Activated CD8-positive, alpha-beta T cell treated with anti-CD3 and anti-CD28 coated beads for 36 hours (primary cell): ENCODE data around the gene VTI1A. TPM values are rescaled to one million over a fixed set of nuclear protein-coding genes. Genes with fewer than 3 reads are reported as not detected.
"Not testable (repeated sequence)": the region's sequence is repeated elsewhere in the genome, so short reads cannot be mapped to it uniquely, and the experiment has no call there.

Experiments used
- ATAC-seq: fragments of 200-7000 bp; cut with Tn5 transposase; one replicate; pipeline ENCODE4 v1.10.0; 2021; ENCODE audit warnings: mild to moderate bottlenecking, moderate library complexity
- CTCF ChIA-PET: fragments of 350-600 bp; sonication (Branson Sonifier 250); formaldehyde crosslinking; loops from one replicate; lab custom pipeline; 2021; ENCODE audit warnings: antibody characterized with exemption; lab: Charles Lee
- POLR2A ChIA-PET: fragments of 350-600 bp; sonication (Branson Sonifier 250); formaldehyde crosslinking; loops from one replicate; lab custom pipeline; 2021; ENCODE audit warnings: antibody characterized with exemption; lab: Charles Lee
- DNase-seq: peaks from one replicate; pipeline ENCODE4 v3.0.0-alpha.2; 2020
- H3K27ac Mint-ChIP-seq: one replicate; pipeline ENCODE4 v1.8.0; 2021; ENCODE audit warnings: mild to moderate bottlenecking, mixed read lengths
- H3K27me3 Mint-ChIP-seq: one replicate; pipeline ENCODE4 v1.8.0; 2021; ENCODE audit warnings: mixed read lengths
- H3K36me3 Mint-ChIP-seq: one replicate; pipeline ENCODE4 v1.8.0; 2021; ENCODE audit warnings: low read depth, mixed read lengths
- H3K4me1 Mint-ChIP-seq: one replicate; pipeline ENCODE4 v1.8.0; 2021; ENCODE audit warnings: low read depth, mixed read lengths
- H3K4me3 Mint-ChIP-seq: one replicate; pipeline ENCODE4 v1.8.0; 2021; ENCODE audit warnings: mild to moderate bottlenecking, moderate library complexity, mixed read lengths
- H3K9me3 Mint-ChIP-seq: one replicate; pipeline ENCODE4 v1.8.0; 2021; ENCODE audit warnings: mixed read lengths
- CTCF ChIP-seq: fragments of 200-600 bp; IDR thresholded peaks from one replicate; pipeline ENCODE4 v1.8.0; 2022; ENCODE audit warnings: antibody characterized with exemption, mild to moderate bottlenecking
- intact Hi-C: fragments of 100-400 bp; cut with micrococcal nuclease; formaldehyde crosslinking; loops from one replicate; pipeline ENCODE4 v1.10.0; 2022
- total RNA-seq, 2 experiments: library from RNA; stranded (reverse); gene quantifications; one replicate each; pipeline ENCODE4 v1.2.3, GENCODE V29; 2021

VTI1A gene
- total RNA-seq, 2 experiments from 2014 or later: 29.4 to 30.0 TPM

GRCh38 chr10:112492736-112493135 lies 45.7 kb downstream of the VTI1A start:
- TF ChIP-seq CTCF: no peak
- intact Hi-C loops: no loop called here
- H3K9me3 Mint-ChIP-seq: no peaks in the 10 kb centered on the region
- ChIA-PET POLR2A (no interaction called here), CTCF (no interaction called here)
- DNase-seq (no peak), ATAC-seq (no peak)
- H3K4me1 Mint-ChIP-seq: peaks cover 15% of the 10 kb centered on the region
- H3K4me3 Mint-ChIP-seq: no peak overlapping the region
- H3K36me3 Mint-ChIP-seq: peaks cover 1% of the 10 kb centered on the region
- H3K27ac Mint-ChIP-seq: no peak overlapping the region
- no peaks in the 10 kb centered on the region for H3K27me3 Mint-ChIP-seq

- Mint-ChIP-seq H3K27ac (no peak overlapping the region), H3K36me3 (peaks cover 9% of the 10 kb centered on the region), H3K4me3 (no peak overlapping the region), H3K4me1 (peaks cover 6% of the 10 kb centered on the region), H3K27me3 (no peaks in the 10 kb centered on the region), H3K9me3 (no peaks in the 10 kb centered on the region)
- ChIA-PET POLR2A (no interaction called here), CTCF (interaction anchor here (1.4 kb wide), 1 partner anchor 22 kb away, joined by 4 read pairs; no protein-coding TSS in a partner anchor)
- TF ChIP-seq CTCF: no peak
- no peak for DNase-seq
- no peak for ATAC-seq
- intact Hi-C loops: no loop called here
Measured at GRCh38 chr10:112497347-112497950, 50.4 kb downstream of the VTI1A start.

GRCh38 chr10:112498806-112499205 lies 51.8 kb downstream of the VTI1A start:
- POLR2A ChIA-PET: no interaction called here
- Mint-ChIP-seq H3K27me3 (no peaks in the 10 kb centered on the region), H3K4me3 (no peak overlapping the region)

GRCh38 chr10:112499985-112500384 lies 53.0 kb downstream of the VTI1A start:
- H3K4me3 Mint-ChIP-seq, ATAC-seq, DNase-seq, H3K4me1 Mint-ChIP-seq, POLR2A ChIA-PET, H3K9me3 Mint-ChIP-seq, H3K27ac Mint-ChIP-seq, H3K36me3 Mint-ChIP-seq, intact Hi-C loops, H3K27me3 Mint-ChIP-seq: not testable (repeated sequence)
- CTCF ChIA-PET: interaction anchor here (1.5 to 2.7 kb wide), 2 partner anchors 8 to 28 kb away, joined by 4 to 11 read pairs; no protein-coding TSS in a partner anchor

More at GRCh38 chr10:112498806-112499205, 51.8 kb downstream of the VTI1A start:
- Mint-ChIP-seq H3K27ac (no peak overlapping the region), H3K4me1 (peaks cover 7% of the 10 kb centered on the region), H3K36me3 (peaks cover 9% of the 10 kb centered on the region), H3K9me3 (no peaks in the 10 kb centered on the region)
- no peak for DNase-seq
- CTCF ChIA-PET: no interaction called here
- ATAC-seq: no peak
- TF ChIP-seq CTCF: no peak
- intact Hi-C loops: no loop called here

- H3K27me3 Mint-ChIP-seq: no peaks in the 10 kb centered on the region
Measured at GRCh38 chr10:112502536-112502935, 55.5 kb downstream of the VTI1A start.

More at GRCh38 chr10:112502536-112502935, 55.5 kb downstream of the VTI1A start:
- H3K27ac Mint-ChIP-seq: no peak overlapping the region
- H3K36me3 Mint-ChIP-seq: peaks cover 9% of the 10 kb centered on the region
- ChIA-PET POLR2A (no interaction called here), CTCF (interaction anchor here (1.9 kb wide), 1 partner anchor 11 kb away, joined by 5 read pairs; no protein-coding TSS in a partner anchor)
- no peak overlapping the region for H3K4me3 Mint-ChIP-seq
- H3K9me3 Mint-ChIP-seq: no peaks in the 10 kb centered on the region
- H3K4me1 Mint-ChIP-seq: peaks cover 10% of the 10 kb centered on the region
- DNase-seq (no peak), ATAC-seq (no peak)
- no peak for TF ChIP-seq CTCF
- intact Hi-C loops: no loop called here
